ENCODE measurements around the gene STPG4.

Gene STPG4

DNA sequence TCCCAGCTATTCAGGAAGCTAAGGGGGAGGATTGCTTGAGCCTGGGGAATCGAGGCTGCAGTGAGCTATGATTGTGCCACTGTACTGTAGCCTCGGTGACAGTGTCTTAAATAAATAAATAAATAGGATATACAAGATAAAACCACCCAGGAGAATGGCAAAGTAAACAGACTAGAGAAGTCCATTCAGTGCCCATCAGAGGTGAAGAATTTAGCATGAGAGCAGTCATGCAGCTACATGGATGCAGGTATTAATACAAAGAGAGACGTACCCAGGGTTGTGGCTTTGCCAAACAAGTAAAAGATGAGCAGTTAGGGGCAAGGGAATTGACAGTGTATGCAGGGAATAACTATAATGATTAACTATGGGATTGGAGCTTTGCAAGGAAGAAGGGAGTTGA is 8.1 kb downstream of the STPG4 start:
- H3K4me3 ChIP-seq (ENCODE audit: low read depth, low read length) = no peak overlapping the region
- H3K36me3 ChIP-seq = peaks cover 70% of the 10 kb centered on the region
- TF ChIP-seq, protein P1, sequence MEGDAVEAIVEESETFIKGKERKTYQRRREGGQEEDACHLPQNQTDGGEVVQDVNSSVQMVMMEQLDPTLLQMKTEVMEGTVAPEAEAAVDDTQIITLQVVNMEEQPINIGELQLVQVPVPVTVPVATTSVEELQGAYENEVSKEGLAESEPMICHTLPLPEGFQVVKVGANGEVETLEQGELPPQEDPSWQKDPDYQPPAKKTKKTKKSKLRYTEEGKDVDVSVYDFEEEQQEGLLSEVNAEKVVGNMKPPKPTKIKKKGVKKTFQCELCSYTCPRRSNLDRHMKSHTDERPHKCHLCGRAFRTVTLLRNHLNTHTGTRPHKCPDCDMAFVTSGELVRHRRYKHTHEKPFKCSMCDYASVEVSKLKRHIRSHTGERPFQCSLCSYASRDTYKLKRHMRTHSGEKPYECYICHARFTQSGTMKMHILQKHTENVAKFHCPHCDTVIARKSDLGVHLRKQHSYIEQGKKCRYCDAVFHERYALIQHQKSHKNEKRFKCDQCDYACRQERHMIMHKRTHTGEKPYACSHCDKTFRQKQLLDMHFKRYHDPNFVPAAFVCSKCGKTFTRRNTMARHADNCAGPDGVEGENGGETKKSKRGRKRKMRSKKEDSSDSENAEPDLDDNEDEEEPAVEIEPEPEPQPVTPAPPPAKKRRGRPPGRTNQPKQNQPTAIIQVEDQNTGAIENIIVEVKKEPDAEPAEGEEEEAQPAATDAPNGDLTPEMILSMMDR (IDR thresholded peaks at IDR 0.05; ENCODE audit: low read depth, low read length) = no peak
- no peaks in the 10 kb centered on the region for H3K4me1 ChIP-seq
- no peaks in the 10 kb centered on the region for H3K9me3 ChIP-seq
- DNase-seq = no peak
- H3K27me3 ChIP-seq = no peaks in the 10 kb centered on the region

GRCh38 chr2:47145466-47145865 is 9.6 kb downstream of the STPG4 start:
- Histone ChIP-seq H3K27me3 (no peaks in the 10 kb centered on the region), H3K9me3 (no peaks in the 10 kb centered on the region), H3K4me3 (ENCODE audit: low read depth, low read length) (no peak overlapping the region), H3K36me3 (peaks cover 66% of the 10 kb centered on the region), H3K4me1 (no peaks in the 10 kb centered on the region)
- TF ChIP-seq, protein P1 (IDR thresholded peaks at IDR 0.05; ENCODE audit: low read depth, low read length) = no peak
- no peak for DNase-seq

DNA sequence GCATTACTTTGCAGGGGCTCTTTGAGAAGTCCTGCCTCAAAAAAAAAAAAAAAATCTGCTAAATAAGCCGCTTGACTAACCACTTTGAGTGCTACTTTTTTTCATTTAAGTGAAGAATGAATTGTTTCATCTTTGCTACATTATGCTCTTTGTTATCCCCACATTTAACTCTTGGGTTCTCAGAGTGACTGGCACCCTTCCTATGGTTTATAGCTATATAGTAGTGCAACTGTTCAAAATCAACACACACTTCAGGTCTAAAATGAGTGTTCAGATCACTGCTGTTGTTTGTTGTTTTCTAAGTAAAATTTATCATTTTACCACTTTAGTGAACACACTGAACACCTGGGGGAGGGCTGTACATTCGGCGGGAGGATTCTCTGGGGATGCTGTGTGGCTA is 13.6 kb downstream of the STPG4 start:
- no peak overlapping the region for H3K4me3 ChIP-seq (ENCODE audit: low read depth, low read length)

DNA sequence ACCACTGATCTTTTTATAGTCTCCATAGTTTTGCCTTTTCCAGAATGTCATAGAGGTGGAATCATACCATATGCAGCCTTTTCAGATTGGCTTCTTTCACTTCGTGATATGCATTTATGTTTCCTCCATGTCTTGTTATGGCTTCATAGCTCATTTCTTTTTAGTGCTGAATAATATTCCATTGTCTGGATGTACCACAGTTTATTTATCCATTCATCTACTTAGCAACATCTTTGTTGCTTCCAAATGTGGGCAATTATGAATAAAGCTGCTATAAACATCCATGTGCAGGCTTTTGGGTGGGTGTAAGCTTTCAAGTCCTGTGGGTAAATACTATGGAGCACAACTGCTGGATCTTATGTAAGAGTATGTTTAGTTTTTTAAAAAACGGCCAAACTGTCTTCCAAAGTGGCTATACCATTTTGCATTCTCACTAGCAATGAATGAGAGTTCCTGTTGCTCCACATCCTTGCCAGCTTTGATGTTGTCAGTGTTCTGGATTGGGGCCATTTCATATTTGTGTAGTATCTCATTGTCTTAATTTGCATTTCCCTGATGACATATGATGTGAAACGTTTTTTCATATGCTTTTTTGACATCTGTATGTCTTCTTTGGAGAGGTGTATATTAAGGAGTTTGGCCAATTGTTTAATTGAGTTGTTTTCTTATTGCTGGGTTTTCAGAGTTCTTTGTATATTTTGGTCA is 20.6 kb downstream of the STPG4 start:
- H3K4me1 ChIP-seq = peaks cover 1% of the 10 kb centered on the region
- H3K36me3 ChIP-seq = peaks cover 9% of the 10 kb centered on the region
- H3K9me3 ChIP-seq = no peaks in the 10 kb centered on the region
- DNase-seq = no peak
- H3K4me3 ChIP-seq (ENCODE audit: low read depth, low read length) = no peak overlapping the region
- no peaks in the 10 kb centered on the region for H3K27me3 ChIP-seq
- TF ChIP-seq, protein P1 (IDR thresholded peaks at IDR 0.05; ENCODE audit: low read depth, low read length) = no peak

More for the DNA sequence above, 13.6 kb downstream of the STPG4 start:
- Histone ChIP-seq H3K4me1 (no peaks in the 10 kb centered on the region), H3K36me3 (peaks cover 51% of the 10 kb centered on the region), H3K27me3 (no peaks in the 10 kb centered on the region), H3K9me3 (no peaks in the 10 kb centered on the region)
- no peak for DNase-seq
- TF ChIP-seq, protein P1 (IDR thresholded peaks at IDR 0.05; ENCODE audit: low read depth, low read length) = no peak

- TF ChIP-seq, protein P1 (IDR thresholded peaks at IDR 0.05; ENCODE audit: low read depth, low read length) = no peak
- no peak overlapping the region for H3K4me3 ChIP-seq (ENCODE audit: low read depth, low read length)
- H3K27me3 ChIP-seq = no peaks in the 10 kb centered on the region
- no peaks in the 10 kb centered on the region for H3K9me3 ChIP-seq
- no peaks in the 10 kb centered on the region; the same call in 1 of the 2 replicates for H3K36me3 ChIP-seq
- no peak for DNase-seq
- peaks cover 3% of the 10 kb centered on the region for H3K4me1 ChIP-seq
These were observed 22.1 kb downstream of the STPG4 start for GRCh38 chr2:47133046-47133445.

DNA sequence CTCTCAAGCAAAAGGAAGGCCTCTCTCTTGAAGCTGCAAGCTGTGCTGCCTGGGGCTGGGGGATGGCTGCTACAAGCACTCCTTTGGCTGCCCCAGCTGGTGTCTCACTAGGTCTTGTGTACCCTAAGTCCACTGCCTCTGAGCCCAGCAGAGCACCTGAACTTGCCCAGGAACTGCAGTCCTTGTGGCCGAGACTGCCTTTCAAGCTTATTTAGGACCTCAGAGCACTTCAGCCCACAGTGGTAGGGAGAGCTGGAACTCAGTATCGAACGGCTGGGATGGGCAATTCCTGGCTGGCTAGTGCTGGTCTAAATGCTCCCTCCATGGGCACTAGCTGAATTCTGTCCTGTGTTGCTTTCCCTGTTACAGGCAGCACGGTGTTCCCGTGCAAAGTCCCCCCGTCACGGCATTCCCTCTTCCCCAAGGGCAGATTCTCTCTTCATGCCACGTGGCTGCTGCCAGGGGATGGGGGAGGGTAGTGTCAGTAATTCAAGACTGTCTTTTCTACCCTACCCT is 25.9 kb downstream of the STPG4 start:
- Histone ChIP-seq H3K4me1 (peaks cover 3% of the 10 kb centered on the region), H3K9me3 (no peaks in the 10 kb centered on the region), H3K4me3 (ENCODE audit: low read depth, low read length) (no peak overlapping the region), H3K36me3 (no peaks in the 10 kb centered on the region), H3K27me3 (no peaks in the 10 kb centered on the region)
- DNase-seq = no peak
- TF ChIP-seq, protein P1 (IDR thresholded peaks at IDR 0.05; ENCODE audit: low read depth, low read length) = no peak

Measured in BE2C (cell line).